ENCODE data around the gene PDE7B. TPM values are rescaled to one million over a fixed set of nuclear protein-coding genes. Genes with fewer than 3 reads are reported as not detected.
"Not testable (repeated sequence)": the region's sequence is repeated elsewhere in the genome, so short reads cannot be mapped to it uniquely, and the experiment has no call there.

The PDE7B gene
- total RNA-seq, 1 experiment from 2014 or later, result not detected

DNA sequence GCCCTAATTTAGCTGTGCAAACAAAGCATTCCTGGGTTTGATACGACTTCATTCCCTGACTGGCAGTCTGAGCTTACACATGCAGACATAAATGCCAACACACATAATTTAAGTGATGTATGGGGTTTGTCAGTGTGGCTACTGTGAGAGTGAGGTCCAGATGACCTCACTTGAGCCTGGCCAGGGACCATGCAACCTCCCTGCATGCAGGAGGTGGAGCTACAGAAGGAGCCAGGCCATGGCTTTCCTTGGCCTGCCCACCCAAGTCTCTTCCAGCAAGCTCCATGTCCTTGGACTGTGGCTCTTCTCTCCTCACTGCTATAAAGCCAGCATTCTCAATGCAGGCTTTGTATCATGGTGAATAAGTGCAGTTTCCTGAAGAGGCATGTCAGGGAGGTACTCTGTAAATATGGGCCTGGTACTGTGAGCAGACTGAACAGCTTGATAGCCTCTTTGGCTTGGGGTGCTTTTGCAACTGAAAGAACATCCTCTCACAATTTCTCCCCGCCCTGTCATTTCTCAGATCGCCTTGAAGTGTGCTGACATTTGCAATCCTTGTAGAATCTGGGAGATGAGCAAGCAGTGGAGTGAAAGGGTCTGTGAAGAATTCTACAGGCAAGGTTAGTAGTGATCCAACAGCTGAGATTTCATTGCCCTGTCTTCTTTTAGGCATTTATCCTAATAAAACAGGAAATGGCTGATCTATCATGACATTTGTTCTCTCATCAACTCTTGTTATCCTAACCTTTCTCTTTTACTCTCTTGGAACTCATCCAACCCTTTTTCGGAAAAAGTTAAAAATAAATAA, 329.4 kb downstream of the PDE7B start:
- DNase-seq (ENCODE audit: low spot score), result no peak
- in situ Hi-C loops (cut with HindIII; ENCODE audit: low sequenced_read_pairs), result no loop called here

DNA sequence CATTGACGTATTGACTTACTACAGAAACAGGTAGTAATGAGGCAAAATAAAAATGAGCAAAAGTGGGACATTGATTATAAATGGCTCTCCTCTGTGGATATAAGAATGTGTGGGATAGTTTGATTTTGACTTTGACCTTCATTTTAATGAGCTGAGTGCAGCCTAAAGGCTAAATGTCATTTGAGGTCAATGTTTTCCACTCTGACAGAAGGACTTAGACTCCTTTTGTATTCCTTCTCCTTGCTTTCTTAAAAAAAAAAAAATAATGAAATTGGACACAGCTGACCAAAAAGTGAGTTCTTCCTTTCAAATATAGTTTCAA, 330.0 kb downstream of the PDE7B start:
- in situ Hi-C loops (cut with HindIII; ENCODE audit: low sequenced_read_pairs), result no loop called here

DNA sequence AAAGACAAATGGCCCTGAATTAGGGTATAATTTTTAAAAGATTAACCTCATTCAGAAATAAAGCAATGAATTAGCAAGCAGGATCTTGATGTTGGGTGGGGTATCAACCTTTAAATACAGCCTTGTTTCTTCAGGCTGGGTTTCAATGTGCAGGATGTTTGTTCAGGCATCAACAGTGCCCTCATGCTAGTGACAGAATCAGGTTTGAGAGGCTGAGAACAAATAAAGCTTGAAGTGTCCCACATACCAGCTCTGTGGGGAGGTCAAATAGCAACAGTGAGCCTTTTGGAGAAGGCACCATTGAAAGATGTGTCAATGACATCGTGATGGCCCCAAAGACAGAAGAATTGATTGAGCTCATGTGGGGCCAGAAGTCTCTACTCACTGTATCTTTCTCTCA, 330.4 kb downstream of the PDE7B start:
- no peak for DNase-seq (ENCODE audit: low spot score)
- in situ Hi-C loops (cut with HindIII; ENCODE audit: low sequenced_read_pairs), result no loop called here

More for the DNA sequence above, 330.0 kb downstream of the PDE7B start:
- no peak for DNase-seq (ENCODE audit: low spot score)

DNA sequence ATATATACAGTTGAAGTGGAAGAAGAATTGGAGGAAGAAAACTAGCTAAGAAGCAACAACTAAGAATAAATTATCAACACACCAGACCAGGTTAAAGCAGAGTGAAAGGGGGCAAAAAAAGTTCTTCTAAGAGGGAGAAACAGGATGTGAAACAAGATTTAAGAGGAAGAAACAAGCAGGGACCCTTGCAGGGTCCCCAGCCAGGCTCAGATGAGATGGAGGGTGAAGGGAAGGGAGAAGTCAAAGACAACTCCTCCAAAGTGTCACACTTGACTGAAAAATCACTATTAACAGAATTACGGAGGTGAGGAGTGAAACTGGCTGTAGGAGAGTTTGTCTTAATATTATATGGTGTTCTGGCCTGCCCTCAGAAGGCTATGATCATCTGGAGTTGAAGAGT, 333.2 kb downstream of the PDE7B start:
- no peak for DNase-seq (ENCODE audit: low spot score)
- in situ Hi-C loops (cut with HindIII; ENCODE audit: low sequenced_read_pairs), result no loop called here

DNA sequence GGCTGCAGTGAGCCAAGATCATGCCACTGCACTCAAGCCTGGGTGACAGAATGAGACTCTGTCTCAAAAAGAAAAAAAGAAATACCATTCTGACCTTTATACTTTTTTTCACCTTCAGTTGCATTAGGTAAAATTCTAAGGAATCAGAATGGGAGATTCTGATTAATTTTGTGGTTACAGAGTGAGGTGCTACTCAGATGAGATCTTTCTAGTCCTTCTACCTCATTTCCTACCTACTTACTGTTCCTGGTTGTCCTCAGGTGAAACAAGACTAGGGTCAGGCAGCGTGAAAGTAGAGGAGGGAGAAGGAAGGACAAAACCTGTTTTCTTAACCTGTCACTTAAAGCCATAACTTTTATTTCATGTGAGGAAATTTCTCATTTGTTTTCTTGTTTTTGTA, 334.9 kb downstream of the PDE7B start:
- in situ Hi-C loops (cut with HindIII; ENCODE audit: low sequenced_read_pairs), result no loop called here
- no peak for DNase-seq (ENCODE audit: low spot score)

DNA sequence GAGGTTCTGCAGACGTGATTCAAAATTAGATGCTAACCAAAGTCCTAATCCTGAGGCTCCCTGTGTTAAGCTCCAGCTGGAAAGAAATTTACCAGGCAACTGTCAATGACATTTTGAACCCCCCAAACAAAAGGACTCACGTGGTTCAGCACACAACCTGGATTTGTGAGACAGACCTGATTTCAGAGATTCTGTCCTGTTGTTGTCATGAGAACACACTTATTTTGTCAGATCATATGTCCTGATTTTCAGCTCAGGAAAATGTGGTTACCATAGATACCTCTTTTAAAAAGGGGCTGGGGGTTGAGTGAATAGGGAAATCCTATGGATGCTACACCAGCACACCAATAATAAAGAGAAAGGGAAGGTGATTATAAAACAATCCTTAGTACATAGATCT, 337.0 kb downstream of the PDE7B start:
- no peak for DNase-seq (ENCODE audit: low spot score)
- in situ Hi-C loops (cut with HindIII; ENCODE audit: low sequenced_read_pairs), result no loop called here

DNA sequence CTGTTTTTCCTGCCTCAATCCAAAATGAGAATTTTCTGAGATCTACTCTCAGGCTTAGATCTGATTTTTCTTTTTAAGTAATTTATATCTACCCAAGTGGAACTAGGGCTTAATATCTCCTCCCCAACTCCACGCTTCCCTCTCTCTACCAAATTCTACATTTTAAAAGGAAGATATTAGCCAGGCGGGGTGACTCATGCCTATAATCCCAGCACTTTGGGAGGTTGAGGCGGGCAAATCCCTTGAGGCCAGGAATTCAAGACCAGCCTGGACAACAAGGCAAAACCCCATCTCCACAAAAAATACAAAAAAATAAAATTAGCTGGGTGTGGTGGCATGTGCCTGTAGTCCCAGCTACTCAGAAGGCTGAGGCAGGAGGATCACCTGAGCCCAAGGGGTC, 337.6 kb downstream of the PDE7B start:
- no peak for DNase-seq (ENCODE audit: low spot score)
- in situ Hi-C loops (cut with HindIII; ENCODE audit: low sequenced_read_pairs), result no loop called here

DNA sequence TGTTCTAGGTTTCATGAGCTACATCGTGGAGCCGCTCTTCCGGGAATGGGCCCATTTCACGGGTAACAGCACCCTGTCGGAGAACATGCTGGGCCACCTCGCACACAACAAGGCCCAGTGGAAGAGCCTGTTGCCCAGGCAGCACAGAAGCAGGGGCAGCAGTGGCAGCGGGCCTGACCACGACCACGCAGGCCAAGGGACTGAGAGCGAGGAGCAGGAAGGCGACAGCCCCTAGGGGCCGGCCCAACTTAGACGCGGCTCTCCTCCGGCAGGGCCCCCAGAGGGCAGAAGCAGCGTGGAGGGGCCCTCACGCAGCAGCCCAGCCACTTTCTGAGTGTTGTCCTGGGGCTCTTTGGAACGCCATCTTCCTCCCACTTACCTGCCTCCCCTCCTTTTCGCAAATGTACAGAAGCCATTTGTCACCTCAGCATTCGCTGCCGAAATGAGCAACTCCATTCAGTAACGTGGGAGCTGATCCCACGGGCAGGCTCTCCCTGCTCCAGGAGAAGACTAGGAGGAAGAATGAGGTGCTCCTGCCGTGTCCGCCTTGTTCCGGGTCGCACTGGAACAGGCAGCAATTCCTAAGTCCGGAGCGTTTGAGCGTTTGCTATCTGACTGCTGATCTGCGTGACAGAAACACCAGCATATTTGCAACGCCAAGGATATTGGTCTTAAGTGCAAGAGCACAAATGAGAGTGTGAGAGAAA, 340.3 kb downstream of the PDE7B start:
- in situ Hi-C loops (cut with HindIII; ENCODE audit: low sequenced_read_pairs), result no loop called here
- no peak for DNase-seq (ENCODE audit: low spot score)

DNA sequence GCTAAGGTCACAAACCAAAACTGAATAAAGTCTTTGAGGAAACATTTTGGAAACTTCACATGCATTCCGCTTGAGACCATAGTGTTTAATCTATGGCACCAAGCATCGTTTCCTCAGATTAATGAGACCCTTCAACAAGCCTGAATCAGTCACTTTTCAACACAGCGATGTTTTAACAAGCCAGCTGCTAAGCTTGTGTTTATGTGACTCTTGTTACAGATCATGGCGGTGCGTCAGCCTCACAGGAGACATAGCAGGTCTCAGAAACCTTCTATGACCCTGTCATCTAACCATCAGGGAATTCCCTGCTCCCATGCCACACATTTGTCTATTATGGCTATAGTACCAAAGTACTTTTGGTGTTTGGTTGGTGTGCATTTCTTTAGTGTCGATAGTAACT, 341.4 kb downstream of the PDE7B start:
- in situ Hi-C loops (cut with HindIII; ENCODE audit: low sequenced_read_pairs), result no loop called here
- no peak for DNase-seq (ENCODE audit: low spot score)

DNA sequence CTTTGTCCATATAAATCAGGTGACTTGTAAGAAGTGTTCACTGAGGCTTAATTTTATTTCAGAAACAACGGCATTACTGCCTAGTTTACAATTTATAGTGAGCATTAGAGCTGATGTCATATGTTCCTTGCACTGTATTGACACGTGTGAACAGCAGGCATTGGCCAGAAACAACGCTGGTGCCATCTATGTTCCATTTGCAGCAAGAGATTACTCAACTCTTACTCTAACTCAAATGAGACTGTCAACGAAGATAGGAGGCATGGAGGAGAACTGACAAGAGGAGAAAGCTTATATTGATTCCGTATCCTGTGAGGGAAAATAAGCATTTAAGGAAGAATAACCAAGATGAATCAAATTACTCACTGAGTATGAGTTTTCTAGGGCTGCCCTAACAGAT, 350.2 kb downstream of the PDE7B start:
- in situ Hi-C loops (cut with HindIII; ENCODE audit: low sequenced_read_pairs), result no loop called here
- DNase-seq (ENCODE audit: low spot score), result no peak

DNA sequence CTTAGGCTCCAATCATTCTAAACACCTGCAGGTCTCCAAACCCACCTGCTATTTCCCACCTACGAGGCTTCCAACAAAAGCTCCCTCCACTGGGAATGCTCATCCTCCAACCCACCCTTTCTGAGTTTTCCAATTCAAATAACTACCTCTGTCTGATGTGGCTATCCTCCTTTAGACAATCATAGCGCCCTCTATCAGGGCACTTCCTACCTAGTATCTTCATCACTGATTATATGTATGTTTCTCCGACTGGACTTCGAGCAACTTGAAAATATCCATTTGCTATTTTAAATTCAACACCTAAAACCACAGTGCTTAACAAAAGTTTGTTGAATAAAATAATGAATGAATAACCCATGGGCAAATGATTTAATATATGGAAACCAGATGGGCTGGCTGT, 357.3 kb downstream of the PDE7B start:
- DNase-seq (ENCODE audit: low spot score), result no peak
- in situ Hi-C loops (cut with HindIII; ENCODE audit: low sequenced_read_pairs), result no loop called here

DNA sequence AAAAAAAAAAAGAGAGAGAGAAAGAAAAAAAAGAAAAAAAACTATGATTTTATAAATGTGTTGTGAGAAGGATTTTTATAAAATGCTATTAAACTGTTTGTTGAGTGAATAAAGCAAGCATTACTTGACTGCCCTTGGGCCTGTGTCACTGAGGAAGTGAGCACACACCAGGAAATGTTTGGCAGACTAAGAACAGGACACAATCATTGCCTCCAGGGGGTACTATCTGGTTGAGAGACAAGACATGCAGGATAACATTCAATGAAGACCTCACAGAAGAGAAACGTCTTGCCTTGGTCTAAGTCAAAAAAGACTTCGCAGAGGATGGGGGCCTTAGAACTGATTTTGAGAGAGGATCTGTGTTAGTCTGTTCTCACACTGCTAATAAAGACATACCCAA, 358.0 kb downstream of the PDE7B start:
- in situ Hi-C loops (cut with HindIII; ENCODE audit: low sequenced_read_pairs), result no loop called here

DNA sequence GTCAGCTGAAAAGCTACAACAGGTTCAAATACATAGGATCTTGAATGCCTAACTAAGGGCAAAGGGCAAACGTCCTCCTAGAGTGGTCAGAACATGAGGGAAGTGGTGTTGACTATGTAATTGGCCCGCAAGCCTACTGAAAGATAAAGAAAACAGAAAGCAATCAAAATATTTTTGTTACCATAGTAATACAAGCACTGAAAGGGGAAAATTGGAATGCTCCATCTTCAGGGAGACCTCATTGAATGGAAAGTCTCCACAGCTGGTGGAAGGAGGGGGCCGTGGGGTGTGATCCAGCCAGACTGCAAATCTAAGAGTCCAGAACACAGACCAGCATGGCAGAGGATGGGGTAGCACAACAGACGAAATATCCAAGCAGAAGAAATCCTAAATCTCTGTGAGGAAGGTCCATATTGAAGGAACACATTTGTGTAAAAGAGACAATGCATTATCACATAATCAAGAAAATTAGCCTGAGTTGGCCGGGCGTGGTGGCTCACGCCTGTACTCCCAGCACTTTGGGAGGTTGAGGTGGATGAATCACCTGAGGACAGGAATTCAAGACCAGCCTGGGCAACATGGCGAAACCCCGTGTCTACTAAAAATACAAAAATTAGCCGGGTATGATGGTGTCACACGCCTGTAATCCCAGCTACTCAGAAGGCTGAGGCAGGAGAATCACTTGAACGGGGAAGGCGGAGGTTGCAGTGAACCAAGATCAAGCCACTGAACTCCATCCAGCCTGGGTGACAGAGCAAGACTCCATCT, 359.1 kb downstream of the PDE7B start:
- in situ Hi-C loops (cut with HindIII; ENCODE audit: low sequenced_read_pairs), result no loop called here
- DNase-seq (ENCODE audit: low spot score), result no peak

More for the DNA sequence above, 358.0 kb downstream of the PDE7B start:
- DNase-seq (ENCODE audit: low spot score), result no peak

DNA sequence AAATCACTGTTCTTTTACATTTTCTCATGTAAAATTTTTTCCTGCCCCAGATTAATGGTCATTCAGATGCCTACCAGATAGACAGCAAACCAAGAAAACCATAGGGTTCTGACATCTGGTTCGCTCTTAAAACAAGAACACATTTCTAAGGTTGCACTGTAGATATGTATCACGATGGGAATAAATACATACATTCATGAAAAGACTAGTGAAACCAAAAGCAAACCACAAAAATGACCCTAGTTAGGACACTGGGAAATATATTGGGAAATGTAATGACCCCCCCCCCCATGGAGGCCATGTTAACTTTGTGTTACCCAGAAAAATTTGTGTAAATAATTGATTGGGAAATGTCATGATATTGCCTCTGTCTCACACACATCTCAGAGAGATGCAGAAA, 361.1 kb downstream of the PDE7B start:
- no peak for DNase-seq (ENCODE audit: low spot score)
- in situ Hi-C loops (cut with HindIII; ENCODE audit: low sequenced_read_pairs), result no loop called here

DNA sequence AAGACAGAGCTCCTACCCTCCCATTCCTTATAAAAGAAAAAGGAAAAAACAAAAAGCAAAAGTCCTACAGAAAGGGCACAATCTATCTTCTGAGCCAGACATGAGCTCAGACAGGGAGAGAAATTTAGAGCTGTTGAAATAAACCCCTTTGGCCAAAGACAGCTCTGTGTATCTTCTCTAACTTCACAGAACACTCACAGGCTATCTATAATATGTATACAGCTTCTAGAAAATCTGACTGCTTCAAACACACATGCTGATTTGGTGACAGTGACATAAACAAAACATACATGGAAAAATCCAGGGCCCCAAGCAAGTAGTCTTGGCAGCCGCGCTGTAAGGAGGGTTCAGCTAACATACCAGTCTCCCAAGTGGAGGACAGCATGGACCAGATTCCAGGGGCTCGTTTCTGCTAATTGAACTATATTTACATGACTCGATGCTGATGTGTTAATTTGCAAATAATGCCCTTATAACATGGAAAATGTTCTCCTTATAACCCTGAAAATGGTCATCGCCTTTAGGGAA, 361.6 kb downstream of the PDE7B start:
- no peak for DNase-seq (ENCODE audit: low spot score)
- in situ Hi-C loops (cut with HindIII; ENCODE audit: low sequenced_read_pairs), result no loop called here

DNA sequence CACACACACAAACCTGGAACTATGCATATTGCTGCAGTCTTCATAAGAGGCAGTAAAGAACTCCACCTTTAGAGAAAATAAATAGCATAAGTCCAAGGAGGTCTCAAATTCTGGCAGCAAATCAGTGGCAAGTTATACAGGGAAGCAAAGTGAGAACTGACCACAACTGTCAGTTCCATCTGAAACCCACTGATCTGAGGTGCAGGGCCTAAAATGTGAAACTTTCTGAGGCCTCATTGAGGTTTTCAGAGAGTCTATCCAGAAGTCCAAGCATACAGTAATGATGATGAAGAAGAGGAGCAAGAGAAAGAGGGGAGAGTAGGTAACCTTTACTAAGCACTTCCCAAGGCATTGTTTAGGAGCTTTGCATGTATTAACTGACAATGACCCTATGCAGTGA, 362.4 kb downstream of the PDE7B start:
- DNase-seq (ENCODE audit: low spot score), result no peak
- in situ Hi-C loops (cut with HindIII; ENCODE audit: low sequenced_read_pairs), result no loop called here

DNA sequence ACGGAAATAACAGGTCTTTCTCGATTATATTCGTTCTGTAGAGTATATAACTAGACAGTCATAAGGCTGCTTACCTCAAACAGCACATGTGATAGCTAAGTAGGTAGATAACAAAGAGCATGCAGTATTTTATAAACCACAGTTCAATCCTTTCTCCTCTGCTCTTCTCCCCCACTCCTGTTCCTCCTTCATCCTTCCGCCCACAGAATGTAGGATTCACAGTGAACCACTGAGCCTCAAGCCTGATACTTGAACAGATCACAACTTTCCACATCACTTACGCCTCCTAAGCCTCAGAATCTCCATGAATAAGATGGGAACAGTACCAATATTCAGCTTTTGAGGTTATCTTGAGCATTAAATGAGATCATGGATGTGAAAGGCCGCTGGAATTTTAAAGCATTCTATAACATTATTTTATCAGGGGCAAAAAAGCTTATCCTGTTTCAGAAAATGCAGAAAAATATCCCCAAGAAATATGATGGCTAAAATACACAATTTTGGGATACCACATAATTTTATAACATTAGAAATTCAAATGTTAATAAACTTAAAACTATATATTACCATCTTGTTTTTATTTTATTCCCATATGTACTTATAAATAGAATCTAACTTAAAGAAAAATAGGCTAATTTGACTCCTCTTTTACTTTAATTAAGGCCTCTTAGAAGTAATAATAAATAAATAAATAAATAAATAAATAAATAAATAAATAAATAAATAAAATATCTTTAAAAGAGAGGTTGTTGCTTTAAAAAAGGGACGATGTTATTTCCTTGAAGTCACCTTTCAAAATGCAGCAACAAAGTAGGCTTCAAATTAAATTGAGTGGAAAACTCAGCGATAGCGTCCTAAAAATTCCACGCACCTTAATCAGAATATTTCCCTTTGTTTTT, 365.3 kb downstream of the PDE7B start:
- DNase-seq (ENCODE audit: low spot score), result no peak
- in situ Hi-C loops (cut with HindIII; ENCODE audit: low sequenced_read_pairs), result no loop called here

DNA sequence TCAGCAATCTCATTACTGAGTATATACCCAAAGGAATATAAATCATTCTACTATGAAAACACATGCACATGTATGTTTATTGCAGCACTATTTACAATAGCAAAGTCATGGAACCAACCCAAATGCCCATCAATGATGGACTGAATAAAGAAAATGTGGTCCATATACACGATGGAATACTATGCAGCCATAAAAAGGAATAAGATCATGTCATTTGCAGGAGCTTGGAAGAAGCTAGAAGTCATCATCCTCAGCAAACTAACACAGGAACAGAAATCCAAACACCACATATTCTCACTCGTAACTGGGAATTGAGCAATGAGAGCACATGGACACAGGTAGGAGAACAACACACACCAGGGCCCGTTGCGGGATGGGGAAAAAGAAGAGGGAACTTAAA, 373.5 kb downstream of the PDE7B start:
- DNase-seq (ENCODE audit: low spot score); in situ Hi-C loops (cut with HindIII; ENCODE audit: low sequenced_read_pairs): not testable (repeated sequence)

DNA sequence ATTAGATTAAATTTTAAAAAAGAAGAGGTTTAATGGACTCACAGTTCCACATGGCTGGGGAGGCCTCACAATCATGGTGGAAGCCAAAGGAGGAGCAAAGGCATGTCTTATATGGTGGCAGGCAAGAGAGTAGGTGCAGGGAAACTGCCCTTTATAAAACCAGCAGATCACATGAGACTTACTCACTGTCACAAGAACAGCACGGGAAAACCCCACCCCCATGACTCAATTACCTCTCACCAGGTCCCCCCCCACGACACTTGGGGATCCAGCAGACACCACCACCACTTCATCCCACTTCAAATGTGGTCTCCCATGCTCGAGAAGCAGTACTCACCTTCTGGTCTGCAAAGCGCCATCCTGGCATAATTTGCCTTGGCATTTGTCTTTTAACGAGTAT, 374.0 kb downstream of the PDE7B start:
- in situ Hi-C loops (cut with HindIII; ENCODE audit: low sequenced_read_pairs), result no loop called here
- no peak for DNase-seq (ENCODE audit: low spot score)
